Endothelial cell of umbilical vein (primary cell): ENCODE data around the gene ANK2.

ENCODE experiments used
- JUN ChIP-seq: IDR thresholded peaks from 2 replicates; pipeline ENCODE4 v1.6.1; 2011; ENCODE audit warnings: borderline replicate concordance, low read depth; ENCODE audit not compliant: insufficient read length, insufficient read depth
- POLR2A ChIP-seq: IDR thresholded peaks from 2 replicates; pipeline ENCODE4 v1.6.1; 2012; ENCODE audit warnings: low read depth, mild to moderate bottlenecking, control low read depth, low read length
- TF ChIP-seq, protein P1 (sequence below), 2 donors: IDR thresholded peaks; 1 replicate in 1 of 2; 2 replicates in 1 of 2; pipeline ENCODE4 v1.5.1; 2011; ENCODE audit warnings: low read length in 2 of 2, mild to moderate bottlenecking in 2 of 2, moderate library complexity in 2 of 2, control low read depth in 1 of 2, inconsistent platforms in 1 of 2, low read depth in 1 of 2; ENCODE audit not compliant: insufficient read depth in 1 of 2; ENCODE audit errors: extremely low read depth in 1 of 2

GRCh38 chr4:113094331-113094730, 44.9 kb downstream of the ANK2 start:
- TF ChIP-seq, protein P1, sequence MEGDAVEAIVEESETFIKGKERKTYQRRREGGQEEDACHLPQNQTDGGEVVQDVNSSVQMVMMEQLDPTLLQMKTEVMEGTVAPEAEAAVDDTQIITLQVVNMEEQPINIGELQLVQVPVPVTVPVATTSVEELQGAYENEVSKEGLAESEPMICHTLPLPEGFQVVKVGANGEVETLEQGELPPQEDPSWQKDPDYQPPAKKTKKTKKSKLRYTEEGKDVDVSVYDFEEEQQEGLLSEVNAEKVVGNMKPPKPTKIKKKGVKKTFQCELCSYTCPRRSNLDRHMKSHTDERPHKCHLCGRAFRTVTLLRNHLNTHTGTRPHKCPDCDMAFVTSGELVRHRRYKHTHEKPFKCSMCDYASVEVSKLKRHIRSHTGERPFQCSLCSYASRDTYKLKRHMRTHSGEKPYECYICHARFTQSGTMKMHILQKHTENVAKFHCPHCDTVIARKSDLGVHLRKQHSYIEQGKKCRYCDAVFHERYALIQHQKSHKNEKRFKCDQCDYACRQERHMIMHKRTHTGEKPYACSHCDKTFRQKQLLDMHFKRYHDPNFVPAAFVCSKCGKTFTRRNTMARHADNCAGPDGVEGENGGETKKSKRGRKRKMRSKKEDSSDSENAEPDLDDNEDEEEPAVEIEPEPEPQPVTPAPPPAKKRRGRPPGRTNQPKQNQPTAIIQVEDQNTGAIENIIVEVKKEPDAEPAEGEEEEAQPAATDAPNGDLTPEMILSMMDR (IDR thresholded peaks at IDR 0.05; ENCODE audit: extremely low read depth in 1 of 2, insufficient read depth in 1 of 2, low read depth in 1 of 2, low read length in 2 of 2), result no peak
- TF ChIP-seq POLR2A (no peak), JUN (no peak)
